HK-2 (cell line): ENCODE measurements around the gene SUN1.
"Not testable (repeated sequence)": the region's sequence is repeated elsewhere in the genome, so short reads cannot be mapped to it uniquely, and the experiment has no call there.

Experiments used
- DNase-seq: peaks from one replicate; pipeline ENCODE4 v3.0.0-alpha.2; 2018; ENCODE audit not compliant: unreplicated experiment

The SUN1 gene

GRCh38 chr7:832167-832967 is at the start of gene SUN1:
SUN1 (plus strand) TSS chr7:832476; CDS start chr7:832525, 49 bp downstream.
- DNase-seq: peak; percentile 58

- no peak for DNase-seq
These were observed 49.4 kb upstream of the SUN1 start for GRCh38 chr7:782718-783449.

- no peak for DNase-seq
These were observed 48.5 kb upstream of the SUN1 start for GRCh38 chr7:783556-784490.

- DNase-seq: no peak
These were observed 47.3 kb upstream of the SUN1 start for GRCh38 chr7:784971-785370.

GRCh38 chr7:785416-785815 is 46.9 kb upstream of the SUN1 start:
- no peak for DNase-seq

GRCh38 chr7:786472-787255 is 45.6 kb upstream of the SUN1 start:
- DNase-seq: peak; percentile 70

GRCh38 chr7:787332-788240 is 44.7 kb upstream of the SUN1 start:
- DNase-seq: no peak

- DNase-seq: no peak
These were observed 40.8 kb upstream of the SUN1 start for GRCh38 chr7:791519-791918.

- DNase-seq: no peak
These were observed 38.1 kb upstream of the SUN1 start for GRCh38 chr7:794207-794606.

GRCh38 chr7:794671-795329 is 37.5 kb upstream of the SUN1 start:
- DNase-seq: no peak

GRCh38 chr7:796434-797169 is 35.7 kb upstream of the SUN1 start:
- not testable (repeated sequence) for DNase-seq

- no peak for DNase-seq
These were observed 33.3 kb upstream of the SUN1 start for GRCh38 chr7:798921-799470.

- no peak for DNase-seq
These were observed 31.6 kb upstream of the SUN1 start for GRCh38 chr7:800692-801091.

- DNase-seq: not testable (repeated sequence)
These were observed 30.9 kb upstream of the SUN1 start for GRCh38 chr7:801351-801750.

GRCh38 chr7:801940-802381 is 30.3 kb upstream of the SUN1 start:
- DNase-seq: no peak

GRCh38 chr7:802500-803242 is 29.6 kb upstream of the SUN1 start:
- no peak for DNase-seq

GRCh38 chr7:803243-803635 is 29.0 kb upstream of the SUN1 start:
- DNase-seq: no peak

GRCh38 chr7:803796-804195 is 28.5 kb upstream of the SUN1 start:
- DNase-seq: not testable (repeated sequence)
